ENCODE results near the gene ABI2.

- TF ChIP-seq CTCF (IDR thresholded peaks at IDR 0.05) (no peak), POLR2A (IDR thresholded peaks at IDR 0.05) (no peak)
Measured at GRCh38 chr2:203489531-203489930, 161.3 kb downstream of the ABI2 start.
